ENCODE data around the gene SEPHS1.
"Not testable (repeated sequence)": the region's sequence is repeated elsewhere in the genome, so short reads cannot be mapped to it uniquely, and the experiment has no call there.

SEPHS1 gene

GRCh38 chr10:13379061-13379460 lies 31.0 kb upstream of the SEPHS1 start:
- DNase-seq; H3K56ac ChIP-seq (ENCODE audit: low read length); H3K79me2 ChIP-seq (ENCODE audit: control insufficient read depth, insufficient read depth, low read length); H3K27me3 ChIP-seq (ENCODE audit: insufficient read depth, low read length, poor library complexity); H3K36me3 ChIP-seq (ENCODE audit: control insufficient read depth, insufficient read depth, low read length); H3K4ac ChIP-seq (ENCODE audit: low read depth, low read length); H3K9ac ChIP-seq (ENCODE audit: low read length); H2BK15ac ChIP-seq (replicated peaks; ENCODE audit: low read depth); H3K4me1 ChIP-seq (ENCODE audit: control insufficient read depth, low read depth, low read length); H4K5ac ChIP-seq (ENCODE audit: low read length); H3K4me3 ChIP-seq (ENCODE audit: low read length); H3K18ac ChIP-seq (ENCODE audit: low read length); H2BK120ac ChIP-seq (ENCODE audit: low read depth, low read length); H2BK5ac ChIP-seq (ENCODE audit: low read length); H3K23ac ChIP-seq (ENCODE audit: low read length); H2AK5ac ChIP-seq (ENCODE audit: low read length); H3K79me1 ChIP-seq (ENCODE audit: low read length); H3K27ac ChIP-seq (ENCODE audit: low read depth, low read length); H3K4me2 ChIP-seq (ENCODE audit: low read length); H4K8ac ChIP-seq (ENCODE audit: low read depth, low read length): not testable (repeated sequence)
- no CpG with 5 or more reads among the region's 4 CpGs for WGBS (ENCODE audit: extremely low coverage, insufficient coverage, low lambda C conversion rate)

DNA sequence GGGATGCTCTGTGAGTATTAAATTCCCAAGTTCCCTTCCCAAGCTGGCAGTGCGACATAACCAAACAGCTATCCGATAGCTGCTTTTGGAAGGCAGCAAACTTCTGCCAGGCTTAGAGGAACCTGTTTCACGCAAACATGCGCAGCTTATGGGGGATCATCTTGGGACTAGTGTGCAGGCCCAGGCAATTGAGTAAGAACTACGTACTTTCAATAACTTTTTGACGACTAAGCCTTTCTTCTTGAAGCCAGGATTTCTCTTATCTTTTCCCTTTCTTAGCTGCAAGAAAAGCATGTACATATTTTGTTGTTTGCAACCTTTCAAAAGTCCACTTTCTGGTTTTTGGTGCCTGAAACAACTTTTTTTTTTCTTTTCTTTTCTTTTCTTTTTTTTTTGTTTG lies 28.7 kb upstream of the SEPHS1 start:
- H3K18ac ChIP-seq (ENCODE audit: low read length) = no peak overlapping the region
- H3K23ac ChIP-seq (ENCODE audit: low read length) = no peak overlapping the region
- H2AK5ac ChIP-seq (ENCODE audit: low read length) = no peak overlapping the region
- no peak overlapping the region for H2BK15ac ChIP-seq (replicated peaks; ENCODE audit: low read depth)
- H3K4me2 ChIP-seq (ENCODE audit: low read length) = no peak overlapping the region
- no peak overlapping the region for H4K8ac ChIP-seq (ENCODE audit: low read depth, low read length)
- no CpG with 5 or more reads among the region's 6 CpGs for WGBS (ENCODE audit: extremely low coverage, insufficient coverage, low lambda C conversion rate)
- H3K4me3 ChIP-seq (ENCODE audit: low read length) = no peak overlapping the region
- no peaks in the 10 kb centered on the region for H3K36me3 ChIP-seq (ENCODE audit: control insufficient read depth, insufficient read depth, low read length)
- H3K79me2 ChIP-seq (ENCODE audit: control insufficient read depth, insufficient read depth, low read length) = no peaks in the 10 kb centered on the region
- H3K4me1 ChIP-seq (ENCODE audit: control insufficient read depth, low read depth, low read length) = no peaks in the 10 kb centered on the region
- H3K4ac ChIP-seq (ENCODE audit: low read depth, low read length) = no peak overlapping the region
- no peak overlapping the region for H3K9ac ChIP-seq (ENCODE audit: low read length)
- H3K56ac ChIP-seq (ENCODE audit: low read length) = no peak overlapping the region
- H3K27me3 ChIP-seq (ENCODE audit: insufficient read depth, low read length, poor library complexity) = no peaks in the 10 kb centered on the region
- DNase-seq = no peak
- H3K79me1 ChIP-seq (ENCODE audit: low read length) = no peaks in the 10 kb centered on the region
- no peak overlapping the region for H2BK120ac ChIP-seq (ENCODE audit: low read depth, low read length)
- no peak overlapping the region for H2BK5ac ChIP-seq (ENCODE audit: low read length)
- H4K5ac ChIP-seq (ENCODE audit: low read length) = no peak overlapping the region
- H3K27ac ChIP-seq (ENCODE audit: low read depth, low read length) = no peak overlapping the region

- no peak overlapping the region for H4K8ac ChIP-seq (ENCODE audit: low read depth, low read length)
- H3K4me1 ChIP-seq (ENCODE audit: control insufficient read depth, low read depth, low read length) = no peaks in the 10 kb centered on the region
- no peak overlapping the region for H3K18ac ChIP-seq (ENCODE audit: low read length)
- H3K56ac ChIP-seq (ENCODE audit: low read length) = no peak overlapping the region
- no peak overlapping the region for H2AK5ac ChIP-seq (ENCODE audit: low read length)
- H3K4me2 ChIP-seq (ENCODE audit: low read length) = no peak overlapping the region
- H3K4me3 ChIP-seq (ENCODE audit: low read length) = no peak overlapping the region
- no peak overlapping the region for H2BK15ac ChIP-seq (replicated peaks; ENCODE audit: low read depth)
- WGBS (ENCODE audit: extremely low coverage, insufficient coverage, low lambda C conversion rate) = no CpG with 5 or more reads among the region's 6 CpGs
- no peak overlapping the region for H3K9ac ChIP-seq (ENCODE audit: low read length)
- no peaks in the 10 kb centered on the region for H3K36me3 ChIP-seq (ENCODE audit: control insufficient read depth, insufficient read depth, low read length)
- no peak overlapping the region for H2BK5ac ChIP-seq (ENCODE audit: low read length)
- no peak overlapping the region for H2BK120ac ChIP-seq (ENCODE audit: low read depth, low read length)
- no peak overlapping the region for H3K23ac ChIP-seq (ENCODE audit: low read length)
- no peak overlapping the region for H3K4ac ChIP-seq (ENCODE audit: low read depth, low read length)
- H3K79me2 ChIP-seq (ENCODE audit: control insufficient read depth, insufficient read depth, low read length) = no peaks in the 10 kb centered on the region
- H3K27me3 ChIP-seq (ENCODE audit: insufficient read depth, low read length, poor library complexity) = no peaks in the 10 kb centered on the region
- no peak overlapping the region for H4K5ac ChIP-seq (ENCODE audit: low read length)
- H3K79me1 ChIP-seq (ENCODE audit: low read length) = no peaks in the 10 kb centered on the region
- DNase-seq = no peak
- no peak overlapping the region for H3K27ac ChIP-seq (ENCODE audit: low read depth, low read length)
These were observed 28.2 kb upstream of the SEPHS1 start for GRCh38 chr10:13376297-13376696.

- H2BK5ac ChIP-seq (ENCODE audit: low read length) = no peak overlapping the region
- H3K36me3 ChIP-seq (ENCODE audit: control insufficient read depth, insufficient read depth, low read length) = no peaks in the 10 kb centered on the region
- no peak overlapping the region for H3K56ac ChIP-seq (ENCODE audit: low read length)
- H3K4me1 ChIP-seq (ENCODE audit: control insufficient read depth, low read depth, low read length) = no peaks in the 10 kb centered on the region
- no peak overlapping the region for H4K8ac ChIP-seq (ENCODE audit: low read depth, low read length)
- DNase-seq = no peak
- no peak overlapping the region for H3K4me2 ChIP-seq (ENCODE audit: low read length)
- H3K27me3 ChIP-seq (ENCODE audit: insufficient read depth, low read length, poor library complexity) = no peaks in the 10 kb centered on the region
- no peak overlapping the region for H2BK120ac ChIP-seq (ENCODE audit: low read depth, low read length)
- H3K27ac ChIP-seq (ENCODE audit: low read depth, low read length) = no peak overlapping the region
- H4K5ac ChIP-seq (ENCODE audit: low read length) = no peak overlapping the region
- no peak overlapping the region for H3K23ac ChIP-seq (ENCODE audit: low read length)
- H3K18ac ChIP-seq (ENCODE audit: low read length) = no peak overlapping the region
- no peak overlapping the region for H3K9ac ChIP-seq (ENCODE audit: low read length)
- no CpG with 5 or more reads among the region's 2 CpGs for WGBS (ENCODE audit: extremely low coverage, insufficient coverage, low lambda C conversion rate)
- H2AK5ac ChIP-seq (ENCODE audit: low read length) = no peak overlapping the region
- no peaks in the 10 kb centered on the region for H3K79me1 ChIP-seq (ENCODE audit: low read length)
- H3K4me3 ChIP-seq (ENCODE audit: low read length) = no peak overlapping the region
- H3K4ac ChIP-seq (ENCODE audit: low read depth, low read length) = no peak overlapping the region
- no peak overlapping the region for H2BK15ac ChIP-seq (replicated peaks; ENCODE audit: low read depth)
- H3K79me2 ChIP-seq (ENCODE audit: control insufficient read depth, insufficient read depth, low read length) = no peaks in the 10 kb centered on the region
These were observed 27.7 kb upstream of the SEPHS1 start for GRCh38 chr10:13375791-13376190.

DNA sequence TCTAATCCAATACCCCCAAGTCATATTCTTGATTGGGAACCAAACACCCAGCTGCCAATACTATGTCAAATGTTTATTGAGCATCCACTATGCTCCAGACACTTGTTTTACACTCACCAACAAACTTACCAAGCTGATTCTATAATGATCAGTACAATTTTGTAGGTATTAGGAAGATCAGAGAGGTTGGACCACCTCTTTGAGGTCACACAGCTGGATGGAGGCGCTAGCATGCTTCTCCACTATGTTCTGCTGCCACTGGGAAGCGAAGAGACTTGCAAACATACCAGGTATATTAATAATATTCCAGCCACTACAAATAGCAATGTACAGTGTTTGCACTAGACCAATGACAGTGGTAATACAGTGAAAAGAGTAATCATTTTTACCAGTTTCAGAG lies 25.6 kb upstream of the SEPHS1 start:
- whole genome bisulfite sequencing (ENCODE audit: extremely low coverage, insufficient coverage, low lambda C conversion rate) = no CpG with 5 or more reads among the region's 2 CpGs
- H3K36me3 ChIP-seq (ENCODE audit: control insufficient read depth, insufficient read depth, low read length) = no peaks in the 10 kb centered on the region

DNA sequence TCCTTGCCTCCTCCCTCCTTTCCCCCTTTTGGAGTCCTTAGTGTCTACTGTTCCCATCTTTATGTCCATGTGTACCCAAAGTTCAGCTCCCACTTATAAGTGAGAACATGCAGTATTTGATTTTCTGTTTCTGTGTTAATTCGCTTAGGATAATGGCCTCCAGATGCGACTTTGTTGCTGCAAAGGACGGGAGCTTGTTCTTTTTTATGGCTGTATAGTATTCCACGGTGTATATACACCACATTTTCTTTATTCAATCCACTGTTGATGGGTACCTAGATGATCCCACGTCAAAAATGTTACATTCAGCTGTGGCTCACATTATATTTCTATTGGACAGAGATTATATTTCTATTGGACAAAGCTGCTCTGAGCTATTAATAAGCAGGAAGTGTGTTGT lies 24.4 kb upstream of the SEPHS1 start:
- WGBS (ENCODE audit: extremely low coverage, insufficient coverage, low lambda C conversion rate) = no CpG with 5 or more reads among the region's 5 CpGs
- Histone ChIP-seq H2BK5ac (ENCODE audit: low read length) (no peak overlapping the region), H4K8ac (ENCODE audit: low read depth, low read length) (no peak overlapping the region), H3K79me2 (ENCODE audit: control insufficient read depth, insufficient read depth, low read length) (no peaks in the 10 kb centered on the region), H3K36me3 (ENCODE audit: control insufficient read depth, insufficient read depth, low read length) (no peaks in the 10 kb centered on the region), H3K27me3 (ENCODE audit: insufficient read depth, low read length, poor library complexity) (no peaks in the 10 kb centered on the region), H3K56ac (ENCODE audit: low read length) (no peak overlapping the region), H2BK120ac (ENCODE audit: low read depth, low read length) (no peak overlapping the region), H3K27ac (ENCODE audit: low read depth, low read length) (no peak overlapping the region), H3K23ac (ENCODE audit: low read length) (no peak overlapping the region), H3K4ac (ENCODE audit: low read depth, low read length) (no peak overlapping the region), H2AK5ac (ENCODE audit: low read length) (no peak overlapping the region), H3K18ac (ENCODE audit: low read length) (no peak overlapping the region), H2BK15ac (replicated peaks; ENCODE audit: low read depth) (no peak overlapping the region), H3K4me1 (ENCODE audit: control insufficient read depth, low read depth, low read length) (no peaks in the 10 kb centered on the region), H4K5ac (ENCODE audit: low read length) (no peak overlapping the region), H3K79me1 (ENCODE audit: low read length) (no peaks in the 10 kb centered on the region), H3K4me2 (ENCODE audit: low read length) (no peak overlapping the region), H3K9ac (ENCODE audit: low read length) (no peak overlapping the region), H3K4me3 (ENCODE audit: low read length) (no peak overlapping the region)
- no peak for DNase-seq

More for the DNA sequence above, 25.6 kb upstream of the SEPHS1 start:
- Histone ChIP-seq H2BK120ac (ENCODE audit: low read depth, low read length) (no peak overlapping the region), H3K79me1 (ENCODE audit: low read length) (no peaks in the 10 kb centered on the region), H3K27ac (ENCODE audit: low read depth, low read length) (no peak overlapping the region), H3K4me2 (ENCODE audit: low read length) (no peak overlapping the region), H3K4ac (ENCODE audit: low read depth, low read length) (no peak overlapping the region), H3K18ac (ENCODE audit: low read length) (no peak overlapping the region), H2BK5ac (ENCODE audit: low read length) (no peak overlapping the region), H3K27me3 (ENCODE audit: insufficient read depth, low read length, poor library complexity) (no peaks in the 10 kb centered on the region), H3K9ac (ENCODE audit: low read length) (no peak overlapping the region), H3K56ac (ENCODE audit: low read length) (no peak overlapping the region), H4K5ac (ENCODE audit: low read length) (no peak overlapping the region), H3K23ac (ENCODE audit: low read length) (no peak overlapping the region), H2AK5ac (ENCODE audit: low read length) (no peak overlapping the region), H4K8ac (ENCODE audit: low read depth, low read length) (no peak overlapping the region), H3K79me2 (ENCODE audit: control insufficient read depth, insufficient read depth, low read length) (no peaks in the 10 kb centered on the region), H3K4me3 (ENCODE audit: low read length) (no peak overlapping the region), H2BK15ac (replicated peaks; ENCODE audit: low read depth) (no peak overlapping the region), H3K4me1 (ENCODE audit: control insufficient read depth, low read depth, low read length) (no peaks in the 10 kb centered on the region)
- no peak for DNase-seq
